RPMI8226 (cell line): Measurements from ENCODE around the gene CDH7.

Experiments
- DNase-seq: peaks from one replicate; pipeline ENCODE4 v3.0.0-alpha.2; 2015

CDH7 gene, protein sequence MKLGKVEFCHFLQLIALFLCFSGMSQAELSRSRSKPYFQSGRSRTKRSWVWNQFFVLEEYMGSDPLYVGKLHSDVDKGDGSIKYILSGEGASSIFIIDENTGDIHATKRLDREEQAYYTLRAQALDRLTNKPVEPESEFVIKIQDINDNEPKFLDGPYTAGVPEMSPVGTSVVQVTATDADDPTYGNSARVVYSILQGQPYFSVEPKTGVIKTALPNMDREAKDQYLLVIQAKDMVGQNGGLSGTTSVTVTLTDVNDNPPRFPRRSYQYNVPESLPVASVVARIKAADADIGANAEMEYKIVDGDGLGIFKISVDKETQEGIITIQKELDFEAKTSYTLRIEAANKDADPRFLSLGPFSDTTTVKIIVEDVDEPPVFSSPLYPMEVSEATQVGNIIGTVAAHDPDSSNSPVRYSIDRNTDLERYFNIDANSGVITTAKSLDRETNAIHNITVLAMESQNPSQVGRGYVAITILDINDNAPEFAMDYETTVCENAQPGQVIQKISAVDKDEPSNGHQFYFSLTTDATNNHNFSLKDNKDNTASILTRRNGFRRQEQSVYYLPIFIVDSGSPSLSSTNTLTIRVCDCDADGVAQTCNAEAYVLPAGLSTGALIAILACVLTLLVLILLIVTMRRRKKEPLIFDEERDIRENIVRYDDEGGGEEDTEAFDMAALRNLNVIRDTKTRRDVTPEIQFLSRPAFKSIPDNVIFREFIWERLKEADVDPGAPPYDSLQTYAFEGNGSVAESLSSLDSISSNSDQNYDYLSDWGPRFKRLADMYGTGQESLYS

GRCh38 chr18:65750389-65751154 is at the start of gene CDH7:
TSS of gene CDH7 (plus strand) at chr18:65751012. CDS start at chr18:65762843, 11,831 bp downstream.
- DNase-seq = no peak

- no peak for DNase-seq
Measured at GRCh38 chr18:65704046-65704445, 46.8 kb upstream of the CDH7 start.

DNA sequence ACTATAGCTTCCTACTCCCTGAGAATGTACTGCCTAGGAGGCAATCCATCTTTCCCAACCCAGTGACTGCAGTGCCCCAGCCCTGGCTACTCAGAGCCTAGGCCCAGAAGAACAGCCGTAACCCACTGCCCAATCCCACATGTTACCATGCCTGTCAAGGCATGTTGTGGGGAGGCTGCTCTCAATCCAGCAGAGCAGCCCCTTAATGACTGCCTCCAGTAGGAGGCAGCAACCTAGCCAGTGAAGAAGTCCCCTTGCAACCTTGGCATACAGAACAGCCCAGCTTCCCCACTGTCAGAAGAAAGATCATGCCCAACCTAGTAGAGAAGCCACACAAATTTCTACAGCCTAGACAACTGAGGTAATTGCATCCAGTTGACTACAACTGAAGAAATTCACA is 44.2 kb upstream of the CDH7 start:
- no peak for DNase-seq

- no peak for DNase-seq
Measured at GRCh38 chr18:65711493-65711892, 39.3 kb upstream of the CDH7 start.

DNA sequence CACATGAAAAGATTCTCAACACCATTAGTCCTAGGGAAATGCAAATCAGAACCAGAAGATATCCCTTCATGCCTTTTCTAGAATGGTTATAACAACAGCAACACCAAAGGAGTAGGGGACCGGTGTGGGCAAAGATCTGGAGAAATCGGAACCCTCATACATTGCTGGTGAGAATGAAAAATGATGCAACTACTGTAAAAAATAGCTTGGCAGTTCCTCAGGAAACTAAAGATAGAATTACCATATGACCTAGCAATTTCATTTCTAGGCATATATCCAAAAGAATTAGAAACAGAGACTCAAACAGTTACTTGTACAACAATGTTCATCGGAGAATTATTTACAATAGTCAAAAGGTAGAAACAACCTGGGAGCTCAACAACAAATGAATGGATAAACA is 29.2 kb upstream of the CDH7 start:
- DNase-seq = no peak

DNA sequence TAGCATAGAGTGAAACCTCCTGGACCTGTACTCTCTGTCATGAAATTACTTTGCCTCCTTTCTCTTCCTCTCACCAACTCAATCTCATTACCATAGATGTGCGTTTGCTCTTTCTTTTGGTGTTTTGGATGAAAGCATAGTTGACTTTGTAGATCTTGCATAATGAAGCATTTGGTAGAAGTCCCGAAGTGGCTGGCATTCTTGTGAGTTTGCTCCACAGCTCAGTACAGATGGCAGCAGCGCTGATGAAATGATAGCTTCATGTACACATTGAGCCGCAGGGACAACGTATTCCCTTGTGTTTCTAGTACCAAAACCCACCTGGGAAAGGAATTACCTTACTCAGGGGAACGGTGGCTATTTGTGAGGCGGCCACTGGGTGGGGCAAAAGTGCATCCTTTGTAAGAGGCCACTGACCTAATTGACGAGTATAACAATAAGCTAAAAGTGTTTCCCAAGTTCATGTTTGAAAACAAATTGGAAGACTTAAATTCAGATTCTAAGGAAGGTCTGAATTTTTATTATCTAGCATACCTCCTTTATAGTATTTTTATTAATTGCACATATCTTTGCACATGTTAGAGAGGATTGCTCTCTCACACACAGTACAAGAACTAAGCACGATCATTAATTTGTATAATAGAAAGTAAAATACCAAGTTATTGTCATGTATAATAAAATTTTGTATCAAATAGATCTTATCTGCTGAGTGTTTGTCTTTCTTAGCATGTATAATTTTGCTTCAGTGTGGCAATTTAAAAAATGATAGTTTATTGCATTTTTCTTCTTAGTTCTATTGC is 25.4 kb upstream of the CDH7 start:
- peak; percentile 54 for DNase-seq

DNA sequence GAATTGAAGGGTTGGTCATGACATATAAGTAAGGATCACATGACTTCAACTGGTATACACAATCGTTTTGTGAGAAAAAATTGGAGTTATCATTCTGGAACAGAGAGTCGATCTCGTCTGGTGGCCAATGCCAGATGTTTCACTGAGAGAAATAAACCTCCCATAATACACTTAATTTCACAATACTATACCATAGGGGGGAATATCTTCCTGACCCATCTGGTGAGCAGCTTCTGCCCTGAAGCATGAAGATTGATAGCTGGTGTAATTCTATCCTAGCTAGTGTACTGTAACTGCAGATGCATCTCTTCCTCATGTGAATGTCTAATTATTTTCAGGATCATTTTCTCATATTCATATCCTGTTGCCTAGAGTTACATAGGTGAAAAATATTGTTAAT is 15.7 kb upstream of the CDH7 start:
- no peak for DNase-seq

GRCh38 chr18:65737471-65737955 is 13.3 kb upstream of the CDH7 start:
- no peak for DNase-seq

DNA sequence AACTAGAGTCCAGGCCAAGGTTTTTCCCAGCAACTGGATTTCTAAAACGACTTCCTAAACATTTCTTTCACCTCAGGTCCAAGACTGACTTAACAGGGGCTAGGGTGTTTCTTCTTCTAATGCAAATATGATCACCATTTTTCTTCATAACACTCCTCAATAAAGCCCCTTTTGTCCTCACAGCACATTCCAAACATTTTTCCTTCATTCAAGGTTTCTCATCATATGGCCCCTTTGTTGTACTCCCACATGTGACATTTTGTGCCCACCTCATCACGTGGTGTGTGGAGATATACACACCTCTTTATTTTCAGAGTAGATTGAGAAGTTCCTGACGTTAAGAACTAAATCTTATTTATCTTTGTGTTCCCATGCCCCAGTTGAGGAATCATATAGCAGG is 3.9 kb upstream of the CDH7 start:
- no peak for DNase-seq

- no peak for DNase-seq
Measured at GRCh38 chr18:65748321-65748720, 2.5 kb upstream of the CDH7 start.

DNA sequence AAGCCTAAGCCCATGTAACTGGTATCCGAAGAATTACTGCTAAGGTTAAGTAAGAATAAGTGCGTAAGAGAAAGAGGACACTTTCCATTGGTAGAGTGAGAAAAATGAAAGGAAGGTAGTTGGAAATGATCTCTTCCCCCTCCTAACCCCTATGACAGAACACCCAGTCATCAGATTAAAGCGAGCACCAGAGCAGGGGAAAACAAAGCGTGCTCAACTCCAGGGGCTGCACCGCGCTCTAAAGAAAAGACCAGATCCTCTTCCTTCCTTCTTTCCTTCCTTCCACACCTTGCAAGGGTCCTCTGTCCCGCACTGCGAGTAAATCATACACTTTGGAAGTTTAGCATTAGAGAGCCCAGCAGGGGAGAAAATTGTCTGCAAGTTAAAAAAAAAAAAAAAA is 971 bp upstream of the CDH7 start:
- DNase-seq = no peak

- no peak for DNase-seq
Measured at GRCh38 chr18:65751155-65752085, 608 bp downstream of the CDH7 start.

DNA sequence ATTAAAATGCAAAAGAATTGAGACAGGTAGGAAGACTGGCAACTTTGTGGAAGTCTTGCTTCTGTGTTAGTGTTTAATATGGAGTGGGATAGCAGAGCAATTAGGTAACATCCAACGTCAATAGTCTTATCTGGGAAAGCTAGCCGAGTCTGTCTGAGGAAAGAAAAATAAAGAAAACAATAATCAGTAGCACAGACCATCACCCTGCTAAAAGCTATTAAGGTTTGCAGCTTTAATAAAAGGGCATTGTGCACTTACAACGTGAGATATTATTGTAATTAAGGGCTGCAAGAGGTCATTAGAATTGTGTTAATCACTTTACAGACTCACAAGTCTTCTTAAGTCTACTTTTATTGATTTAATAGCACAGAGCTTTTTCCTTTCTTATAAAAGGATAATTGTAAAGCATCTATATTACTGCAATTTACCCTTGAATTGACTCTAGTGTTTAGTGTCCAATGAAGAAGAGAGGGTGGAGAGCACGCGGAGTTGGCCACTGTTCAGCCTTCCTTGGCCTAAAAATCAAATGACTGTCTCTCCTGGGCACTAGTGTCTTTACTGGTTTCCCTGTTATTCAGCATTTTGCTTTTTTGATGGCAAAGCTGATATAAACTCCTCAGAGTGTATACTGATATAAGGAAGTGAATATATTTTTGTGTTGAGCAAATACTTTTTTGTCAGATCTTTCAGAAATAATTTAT is 2.0 kb downstream of the CDH7 start:
- DNase-seq = no peak

DNA sequence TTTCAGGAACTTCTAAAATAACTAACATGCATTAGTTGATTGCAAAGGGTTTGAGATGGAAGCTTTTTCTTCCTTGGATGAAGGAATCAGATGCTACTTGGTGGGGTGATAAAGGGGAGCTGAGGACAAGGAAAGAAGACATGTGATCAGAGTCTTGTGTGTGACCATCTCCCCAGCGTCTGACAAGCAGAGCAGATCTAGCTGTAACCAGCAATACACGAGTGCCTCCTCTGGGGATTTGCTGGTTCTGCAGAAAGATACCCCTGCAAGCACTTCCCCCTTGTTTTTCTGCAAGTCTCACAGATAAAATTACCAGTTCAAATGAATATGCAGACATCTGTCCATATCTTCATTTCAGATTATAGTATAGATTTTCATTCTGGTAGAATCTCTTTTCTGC is 2.7 kb downstream of the CDH7 start:
- DNase-seq = peak; percentile 64

DNA sequence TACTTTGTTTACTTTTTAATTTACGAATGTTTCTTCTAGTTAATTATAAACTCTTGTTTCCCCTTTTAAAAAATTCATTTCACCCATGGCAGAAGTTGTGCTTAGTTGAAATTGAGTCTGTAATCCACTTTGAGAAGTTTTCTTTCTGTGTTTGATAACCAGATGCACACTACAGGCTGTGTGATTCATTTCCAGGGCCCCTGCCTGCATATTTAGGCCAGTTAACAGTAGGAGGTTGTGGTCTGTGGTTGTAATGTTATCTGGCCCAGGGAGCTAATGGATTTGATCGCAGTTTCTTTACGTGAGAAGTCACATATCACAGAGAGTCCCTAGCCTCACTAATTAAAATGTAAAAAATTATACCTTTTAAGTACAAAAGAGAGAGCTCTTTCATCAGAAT is 3.3 kb downstream of the CDH7 start:
- DNase-seq = no peak

DNA sequence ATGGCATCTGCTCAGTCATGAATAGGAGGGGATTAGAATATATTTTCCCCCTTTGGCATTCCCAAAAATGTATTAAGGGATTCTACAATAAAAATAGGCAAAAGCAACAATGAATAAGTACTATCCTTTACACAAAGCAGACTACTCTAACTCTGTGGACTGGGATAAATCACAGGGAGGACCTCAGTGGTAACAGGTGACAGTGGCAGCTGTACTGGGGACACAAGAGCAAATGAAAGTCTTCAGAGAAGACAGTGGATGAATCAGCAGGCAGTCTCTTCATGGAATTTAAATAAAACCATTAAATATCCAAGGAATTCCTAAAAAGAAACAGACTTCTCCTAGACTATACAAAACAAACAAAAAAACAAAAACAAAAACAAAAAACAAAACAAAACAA is 4.8 kb downstream of the CDH7 start:
- DNase-seq = no peak

GRCh38 chr18:65760457-65760856 is 9.6 kb downstream of the CDH7 start:
- no peak for DNase-seq

GRCh38 chr18:65761636-65762295 is 11.0 kb downstream of the CDH7 start:
- no peak for DNase-seq

- DNase-seq = no peak
Measured at GRCh38 chr18:65762556-65762955, 11.7 kb downstream of the CDH7 start.

GRCh38 chr18:65767406-65767805 is 16.6 kb downstream of the CDH7 start:
- no peak for DNase-seq
